HFFc6 (cell line): ENCODE measurements around the gene MYO10. TPM values are rescaled to one million over a fixed set of nuclear protein-coding genes. Genes with fewer than 3 reads are reported as not detected.

Experiments
- DNase-seq: peaks from one replicate; pipeline ENCODE4 v3.0.0-alpha.2; 2018
- H3K27ac Mint-ChIP-seq: 2 replicates; pipeline ENCODE4 v1.8.0; 2020; ENCODE audit warnings: mild to moderate bottlenecking, mixed read lengths
- H3K27me3 Mint-ChIP-seq: 2 replicates; pipeline ENCODE4 v1.8.0; 2021; ENCODE audit warnings: mild to moderate bottlenecking, moderate library complexity, mixed read lengths; ENCODE audit not compliant: insufficient read depth
- H3K36me3 Mint-ChIP-seq: 2 replicates; pipeline ENCODE4 v1.8.0; 2021; ENCODE audit warnings: low read depth, mixed read lengths
- H3K4me1 Mint-ChIP-seq: 2 replicates; pipeline ENCODE4 v1.8.0; 2020; ENCODE audit warnings: low read depth, mixed read lengths
- H3K4me3 Mint-ChIP-seq: 2 replicates; pipeline ENCODE4 v1.8.0; 2020; ENCODE audit warnings: mild to moderate bottlenecking, moderate library complexity, mixed read lengths
- H3K9me3 Mint-ChIP-seq: 2 replicates; pipeline ENCODE4 v1.8.0; 2020; ENCODE audit warnings: mild to moderate bottlenecking, mixed read lengths
- CTCF ChIP-seq: fragments of 200-600 bp; sonication (generic); IDR thresholded peaks from 2 replicates; pipeline ENCODE4 v1.5.0; 2021; ENCODE audit warnings: antibody characterized with exemption, mild to moderate bottlenecking
- total RNA-seq, 6 experiments: library from RNA; stranded (reverse); fragmentation: NEBNext Ultra II Directional; extraction: Animal tissue kit (Norgen Biotek cat#: 25700); gene quantifications; 2 replicates in 1 of 6; 3 replicates in 5 of 6; pipeline ENCODE4 v1.2.3, GENCODE V29; 2021

MYO10 gene
- total RNA-seq, 6 experiments from 2014 or later = 99.4 to 142 (median 129) TPM

GRCh38 chr5:16934123-16934522 lies 2.0 kb downstream of the MYO10 start:
- Mint-ChIP-seq H3K4me3 (peak overlapping the region; percentile 99), H3K4me1 (peaks cover 71% of the 10 kb centered on the region), H3K9me3 (no peaks in the 10 kb centered on the region), H3K27ac (peak overlapping the region; percentile 93), H3K36me3 (peaks cover 41% of the 10 kb centered on the region), H3K27me3 (no peaks in the 10 kb centered on the region)
- peak; percentile 97 for TF ChIP-seq CTCF
- DNase-seq = peak; percentile 83

GRCh38 chr5:16933337-16933736 lies 2.8 kb downstream of the MYO10 start:
- no peaks in the 10 kb centered on the region for H3K9me3 Mint-ChIP-seq
- DNase-seq = no peak
- TF ChIP-seq CTCF = no peak
- H3K27ac Mint-ChIP-seq = peak overlapping the region; percentile 93
- H3K4me1 Mint-ChIP-seq = peaks cover 63% of the 10 kb centered on the region
- no peaks in the 10 kb centered on the region for H3K27me3 Mint-ChIP-seq
- peak overlapping the region; percentile 99 for H3K4me3 Mint-ChIP-seq
- peaks cover 41% of the 10 kb centered on the region for H3K36me3 Mint-ChIP-seq

DNA sequence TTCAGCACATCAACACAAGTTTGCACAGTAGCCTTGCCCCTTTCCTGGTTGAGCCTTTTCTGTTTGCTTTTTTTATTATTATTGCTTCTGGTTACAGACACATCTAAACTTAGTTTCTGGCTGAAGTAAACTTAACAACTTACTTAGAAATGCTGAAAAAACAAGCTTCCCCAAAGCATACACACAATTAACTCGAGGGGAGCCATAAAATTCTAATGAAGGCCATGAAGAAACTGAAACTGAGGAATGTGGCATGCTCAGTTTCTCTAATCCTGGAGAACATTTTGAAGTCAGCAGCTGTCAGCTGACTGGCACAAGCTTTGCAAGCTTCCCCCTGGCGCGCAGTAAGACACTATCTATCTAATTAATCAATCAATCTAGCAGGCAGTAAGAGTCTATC lies 3.7 kb downstream of the MYO10 start:
- no peaks in the 10 kb centered on the region for H3K9me3 Mint-ChIP-seq
- peak overlapping the region; percentile 93 for H3K27ac Mint-ChIP-seq
- peaks cover 58% of the 10 kb centered on the region for H3K4me1 Mint-ChIP-seq
- no peak for DNase-seq
- peaks cover 46% of the 10 kb centered on the region for H3K36me3 Mint-ChIP-seq
- no peak for TF ChIP-seq CTCF
- peak overlapping the region; percentile 99 for H3K4me3 Mint-ChIP-seq
- no peaks in the 10 kb centered on the region for H3K27me3 Mint-ChIP-seq

- Mint-ChIP-seq H3K9me3 (no peaks in the 10 kb centered on the region), H3K27ac (peak overlapping the region; percentile 44), H3K36me3 (peaks cover 46% of the 10 kb centered on the region), H3K4me3 (peak overlapping the region; percentile 99), H3K27me3 (no peaks in the 10 kb centered on the region), H3K4me1 (peaks cover 56% of the 10 kb centered on the region)
- peak; percentile 12; the same call in 1 of the 2 replicates for TF ChIP-seq CTCF
- DNase-seq = no peak
Measured at GRCh38 chr5:16931334-16932110, 4.6 kb downstream of the MYO10 start.

DNA sequence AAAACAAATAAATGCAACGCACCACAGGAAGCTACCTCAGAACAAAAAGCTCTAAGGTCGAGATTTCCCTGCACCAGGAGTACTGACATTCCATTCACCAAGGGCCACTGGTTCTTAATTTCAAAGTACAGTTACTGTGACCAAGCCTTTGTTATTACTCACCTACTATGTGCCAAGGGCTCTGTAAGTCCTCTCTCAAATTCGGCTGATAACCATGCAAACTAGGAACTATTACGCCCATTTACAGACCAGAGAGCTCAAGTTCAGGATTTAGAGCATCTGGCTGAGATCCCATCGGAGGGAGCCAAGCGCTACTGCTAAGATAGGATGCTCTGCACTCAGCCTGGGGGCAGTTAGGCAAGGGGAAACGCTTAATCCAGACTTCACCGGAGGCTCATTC lies 5.6 kb downstream of the MYO10 start:
- no peaks in the 10 kb centered on the region for H3K9me3 Mint-ChIP-seq
- no peak for TF ChIP-seq CTCF
- H3K4me3 Mint-ChIP-seq = peak overlapping the region; percentile 41
- peaks cover 60% of the 10 kb centered on the region for H3K4me1 Mint-ChIP-seq
- H3K36me3 Mint-ChIP-seq = peaks cover 46% of the 10 kb centered on the region
- peak overlapping the region; percentile 66 for H3K27ac Mint-ChIP-seq
- DNase-seq = no peak
- H3K27me3 Mint-ChIP-seq = no peaks in the 10 kb centered on the region
